WI38 (cell line): ENCODE results near the gene IL5RA.

Experiments used
- H3K4me3 ChIP-seq: 2 replicates; pipeline ENCODE4 v1.5.1; 2011; ENCODE audit warnings: low read depth, mild to moderate bottlenecking, control low read depth, low read length
- TF ChIP-seq, protein P1 (sequence below): IDR thresholded peaks from 2 replicates; pipeline ENCODE4 v1.5.1; 2012; ENCODE audit warnings: low read depth, mild to moderate bottlenecking, control low read depth, low read length

Gene IL5RA

DNA sequence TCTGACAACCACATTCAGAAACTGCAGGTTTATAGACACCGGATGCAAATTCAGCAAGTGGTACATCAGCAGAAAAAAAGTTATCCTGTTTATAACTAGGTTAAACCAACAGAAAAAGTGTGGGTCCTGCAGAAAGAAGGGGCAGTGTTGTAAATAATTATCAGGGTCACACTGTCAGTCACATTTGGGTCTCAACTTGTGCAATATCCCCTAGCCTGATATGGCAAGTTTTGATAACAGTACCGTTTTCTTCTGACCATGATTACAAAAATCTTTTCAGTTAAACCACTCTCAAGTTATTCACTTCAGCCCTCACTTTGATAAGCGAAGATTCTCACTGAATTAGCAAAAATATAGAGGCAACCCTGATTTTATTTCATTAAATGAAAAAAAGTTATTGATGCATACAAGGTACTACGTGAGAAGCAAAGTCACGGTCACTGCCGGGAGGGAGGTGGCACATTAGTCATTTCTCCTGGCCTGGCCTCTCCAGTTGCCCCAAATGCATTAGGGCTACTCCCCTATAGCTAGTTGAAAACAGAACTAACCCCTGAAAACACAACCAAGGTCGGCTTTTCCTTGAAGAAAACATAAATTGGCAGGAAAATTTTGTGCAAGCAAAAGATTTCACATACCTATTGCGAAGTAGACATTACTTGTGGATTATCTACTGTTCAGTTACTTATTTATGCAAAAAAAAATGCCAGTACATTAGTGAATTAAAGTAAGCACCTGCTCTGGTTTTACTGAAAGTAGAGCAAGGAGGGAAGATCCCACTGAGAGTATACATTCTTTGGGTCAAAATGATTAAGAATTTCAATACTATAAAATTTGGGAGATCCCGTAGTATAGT, 28.6 kb downstream of the IL5RA start:
- TF ChIP-seq, protein P1, sequence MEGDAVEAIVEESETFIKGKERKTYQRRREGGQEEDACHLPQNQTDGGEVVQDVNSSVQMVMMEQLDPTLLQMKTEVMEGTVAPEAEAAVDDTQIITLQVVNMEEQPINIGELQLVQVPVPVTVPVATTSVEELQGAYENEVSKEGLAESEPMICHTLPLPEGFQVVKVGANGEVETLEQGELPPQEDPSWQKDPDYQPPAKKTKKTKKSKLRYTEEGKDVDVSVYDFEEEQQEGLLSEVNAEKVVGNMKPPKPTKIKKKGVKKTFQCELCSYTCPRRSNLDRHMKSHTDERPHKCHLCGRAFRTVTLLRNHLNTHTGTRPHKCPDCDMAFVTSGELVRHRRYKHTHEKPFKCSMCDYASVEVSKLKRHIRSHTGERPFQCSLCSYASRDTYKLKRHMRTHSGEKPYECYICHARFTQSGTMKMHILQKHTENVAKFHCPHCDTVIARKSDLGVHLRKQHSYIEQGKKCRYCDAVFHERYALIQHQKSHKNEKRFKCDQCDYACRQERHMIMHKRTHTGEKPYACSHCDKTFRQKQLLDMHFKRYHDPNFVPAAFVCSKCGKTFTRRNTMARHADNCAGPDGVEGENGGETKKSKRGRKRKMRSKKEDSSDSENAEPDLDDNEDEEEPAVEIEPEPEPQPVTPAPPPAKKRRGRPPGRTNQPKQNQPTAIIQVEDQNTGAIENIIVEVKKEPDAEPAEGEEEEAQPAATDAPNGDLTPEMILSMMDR: no peak

DNA sequence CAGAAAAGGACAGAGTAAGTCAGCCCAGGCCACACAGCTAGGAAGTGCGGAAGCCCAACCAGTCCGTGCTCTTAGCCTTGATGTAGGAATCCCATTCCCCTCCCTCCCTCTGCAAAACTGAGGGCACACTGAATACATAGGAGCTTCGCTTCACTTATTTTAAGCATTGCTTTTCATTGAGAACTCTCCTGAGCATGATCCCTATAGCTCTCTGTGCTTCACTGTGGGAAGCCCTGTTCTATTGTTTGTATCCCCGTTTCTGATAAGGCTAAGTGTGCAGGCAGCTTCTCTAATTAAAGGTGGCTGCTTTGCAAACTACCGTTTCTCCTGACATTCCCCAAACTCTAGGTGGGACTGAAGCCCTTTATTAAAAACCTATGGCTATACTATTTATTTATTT, 29.9 kb downstream of the IL5RA start:
- TF ChIP-seq, protein P1: no peak
- no peak overlapping the region for H3K4me3 ChIP-seq

More for the DNA sequence above, 28.6 kb downstream of the IL5RA start:
- H3K4me3 ChIP-seq: no peak overlapping the region

DNA sequence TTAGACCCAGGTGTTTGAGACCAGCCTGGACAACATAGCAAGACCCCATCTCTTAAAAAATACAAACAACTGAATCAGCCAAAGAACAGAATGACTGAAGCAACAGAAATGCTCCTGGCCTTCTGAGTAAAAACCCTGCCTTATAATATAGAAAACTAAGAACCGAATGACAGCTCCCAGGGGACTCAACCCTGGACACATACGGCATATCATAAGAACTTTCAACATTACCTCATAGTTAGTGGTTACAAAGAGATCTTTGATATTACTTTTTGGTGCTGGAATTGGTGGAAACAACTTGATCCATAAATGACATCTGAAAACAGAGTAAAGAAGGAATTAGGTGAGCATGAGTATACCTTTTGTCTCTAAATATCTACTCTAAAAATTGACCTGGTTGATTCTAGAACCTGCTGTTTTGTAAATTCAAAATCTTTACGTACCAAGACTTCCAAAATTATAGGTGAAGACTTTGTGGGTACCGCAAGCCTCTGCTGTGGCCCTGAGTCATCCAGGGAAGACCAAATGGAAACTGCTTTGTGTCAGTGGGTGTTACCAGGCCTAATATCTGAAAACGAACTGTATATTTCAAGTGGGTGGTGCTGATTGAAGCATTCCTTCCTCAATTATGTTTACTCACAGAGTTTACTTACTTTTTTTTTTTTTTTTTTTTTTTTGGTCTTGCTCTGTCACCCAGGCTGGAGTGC, 35.5 kb downstream of the IL5RA start:
- TF ChIP-seq, protein P1: no peak
- H3K4me3 ChIP-seq: no peak overlapping the region

DNA sequence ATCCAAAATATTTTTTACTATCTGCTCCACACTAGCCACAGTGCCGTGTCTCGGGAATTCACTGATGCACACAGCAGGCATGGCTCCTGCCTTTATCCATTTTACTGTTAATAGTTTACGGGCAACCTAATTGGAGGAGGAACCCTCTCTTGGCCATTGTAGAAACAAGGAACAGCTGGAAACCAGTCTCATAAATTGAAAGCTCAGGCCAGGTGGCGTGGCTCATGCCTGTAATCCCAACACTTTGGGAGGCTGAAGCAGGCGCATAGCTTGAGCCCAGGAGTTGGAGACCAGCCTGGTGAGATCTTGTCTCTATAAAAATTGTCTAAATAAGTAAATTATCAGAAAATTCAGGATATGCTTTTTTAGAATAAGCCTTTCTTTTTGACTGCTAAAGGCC, 39.0 kb downstream of the IL5RA start:
- H3K4me3 ChIP-seq: no peak overlapping the region
- TF ChIP-seq, protein P1: no peak

DNA sequence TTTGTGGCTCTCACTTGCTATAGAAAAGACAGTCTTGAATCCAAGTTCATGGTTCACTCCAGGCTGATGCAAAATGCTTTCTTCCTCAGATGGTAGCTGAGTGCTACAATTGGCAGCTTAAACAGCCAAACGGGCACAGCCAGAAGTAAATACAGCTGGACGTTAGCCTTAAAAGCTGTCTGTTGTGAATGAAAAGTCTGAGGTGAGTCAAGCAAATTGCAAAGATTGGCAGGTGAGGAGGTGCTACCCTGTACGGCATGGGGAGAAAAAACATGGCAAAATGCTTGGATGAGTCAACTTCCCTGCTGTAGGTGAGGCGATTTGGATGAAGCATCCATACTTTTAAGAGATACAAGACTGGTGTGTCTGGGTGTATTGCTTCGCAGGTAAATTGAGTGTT, 40.5 kb downstream of the IL5RA start:
- TF ChIP-seq, protein P1: no peak
- H3K4me3 ChIP-seq: no peak overlapping the region

DNA sequence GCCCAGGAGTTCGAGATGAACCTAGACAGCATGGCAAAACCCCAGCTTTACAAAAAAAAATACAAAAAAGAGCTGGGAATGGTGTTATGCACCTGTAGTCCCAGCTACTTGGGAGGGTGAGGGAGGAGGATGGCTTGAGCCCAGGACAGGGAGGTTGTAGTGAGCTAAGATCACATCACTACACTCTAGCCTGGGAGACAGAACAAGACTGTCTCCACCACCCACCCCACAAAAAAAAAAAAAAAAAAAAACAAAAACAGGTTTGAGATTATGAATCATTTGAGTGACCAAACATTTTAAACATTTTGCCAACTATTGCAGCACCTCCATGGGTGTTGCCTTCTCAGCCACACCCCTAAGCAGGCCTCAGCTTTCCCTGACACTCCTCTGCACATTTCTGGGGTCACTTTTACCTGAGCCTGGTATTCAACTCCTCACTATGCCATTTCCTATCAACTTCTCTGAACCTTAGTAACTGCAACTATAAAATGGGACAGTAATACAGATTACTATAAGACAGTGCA, 41.8 kb downstream of the IL5RA start:
- TF ChIP-seq, protein P1: no peak

DNA sequence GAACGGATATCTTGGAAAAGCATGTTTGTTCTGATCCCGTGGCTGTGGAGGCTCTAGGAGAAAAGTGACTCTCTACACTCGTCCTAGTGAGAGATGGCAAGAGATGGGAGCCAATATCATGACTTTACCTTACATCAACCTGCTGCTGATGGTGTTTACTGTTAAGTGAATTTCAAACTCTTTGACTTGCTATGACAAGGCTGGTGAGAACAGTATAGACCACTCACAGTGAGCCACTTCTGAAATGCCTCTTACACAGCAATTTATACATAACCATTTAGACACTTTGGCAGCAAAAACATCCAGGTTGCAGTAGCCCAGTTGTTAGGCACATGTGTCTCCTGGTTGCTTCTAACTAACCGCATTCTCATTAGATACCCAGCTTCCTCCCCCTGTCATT, 43.3 kb downstream of the IL5RA start:
- TF ChIP-seq, protein P1: no peak
- no peak overlapping the region for H3K4me3 ChIP-seq

More for the DNA sequence above, 41.8 kb downstream of the IL5RA start:
- H3K4me3 ChIP-seq: no peak overlapping the region
